GM18499 (cell line): ENCODE results near the gene MGAT5B.
"Not testable (repeated sequence)": the region's sequence is repeated elsewhere in the genome, so short reads cannot be mapped to it uniquely, and the experiment has no call there.

Source experiments
- ATAC-seq: cut with Tn5 transposase; IDR thresholded peaks from one replicate; pipeline ENCODE4 v1.9.1; 2021; ENCODE audit warnings: moderate number of reproducible peaks; ENCODE audit not compliant: insufficient read depth, unreplicated experiment

Gene MGAT5B

GRCh38 chr17:76967762-76968161 lies 99.6 kb downstream of the MGAT5B start:
- ATAC-seq, result no peak

- ATAC-seq, result no peak
Observed at GRCh38 chr17:76968707-76969597, 100.7 kb downstream of the MGAT5B start.

DNA sequence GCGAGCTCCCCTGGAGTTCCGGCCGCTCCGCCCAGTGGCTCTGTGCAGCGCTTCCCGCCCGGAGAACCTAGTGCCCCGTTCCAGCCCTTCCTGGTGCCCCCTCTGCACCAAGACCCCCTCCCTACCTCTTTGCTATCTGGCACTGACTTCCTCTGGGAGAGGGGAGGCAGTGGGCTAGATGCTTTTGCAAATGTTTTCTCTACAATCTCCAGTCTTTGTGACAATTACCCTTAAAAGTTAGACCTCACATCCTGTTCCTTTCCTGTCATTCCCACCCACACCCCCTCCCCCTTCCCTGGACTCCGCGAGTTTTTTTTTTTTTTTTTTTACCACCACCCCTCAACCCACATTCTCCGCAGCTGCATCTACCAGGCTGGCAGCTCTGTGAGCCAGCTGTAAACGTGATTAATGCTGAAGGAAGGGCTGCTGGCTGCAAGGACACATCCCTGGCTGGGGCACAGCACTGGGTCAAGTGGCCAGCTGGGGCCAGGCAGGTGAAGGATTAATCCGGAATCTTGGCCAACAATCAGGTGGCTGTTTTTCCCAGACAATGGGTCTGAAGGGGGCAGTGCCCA lies 101.5 kb downstream of the MGAT5B start:
- ATAC-seq, result no peak

DNA sequence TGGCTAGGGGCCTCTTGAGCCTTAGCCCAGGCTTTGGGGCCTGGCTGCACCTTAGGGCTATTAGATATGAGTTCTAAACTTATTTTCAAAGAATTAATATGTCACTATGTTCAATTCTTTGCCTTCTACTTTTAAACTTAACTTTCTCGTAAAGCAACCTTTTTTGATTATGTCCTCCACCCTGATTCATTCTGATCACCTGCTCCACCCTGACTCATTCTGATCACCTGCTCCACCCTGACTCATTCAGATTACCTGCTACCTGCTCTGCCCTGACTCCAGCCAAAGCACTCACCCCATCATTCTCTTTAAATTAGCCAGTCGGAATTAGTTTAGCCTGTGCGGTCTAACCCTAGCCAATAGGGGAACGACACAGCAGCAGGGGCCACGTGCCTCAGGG lies 102.0 kb downstream of the MGAT5B start:
- not testable (repeated sequence) for ATAC-seq

GRCh38 chr17:76972046-76972641 lies 103.9 kb downstream of the MGAT5B start:
- ATAC-seq, result no peak

DNA sequence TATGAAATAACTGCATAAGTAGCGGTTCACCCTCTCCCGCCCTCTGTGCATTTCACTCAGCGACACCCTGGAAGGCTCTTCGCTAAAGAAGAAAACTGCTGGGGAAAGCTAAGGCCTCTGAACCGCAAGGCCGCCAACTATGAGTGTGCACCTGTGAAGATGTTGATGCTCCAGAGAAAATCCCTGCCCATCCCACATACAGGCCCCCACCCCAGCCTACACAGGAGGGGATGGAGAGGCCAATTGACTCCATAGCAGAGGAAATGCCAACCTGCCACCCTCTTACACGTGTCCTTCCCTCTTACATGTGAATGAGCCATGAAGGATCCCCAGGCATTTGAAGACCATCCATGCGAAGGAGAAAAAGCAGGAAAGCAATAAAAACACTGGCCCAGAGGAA lies 104.8 kb downstream of the MGAT5B start:
- no peak for ATAC-seq

- no peak for ATAC-seq
Observed at GRCh38 chr17:76974721-76975120, 106.5 kb downstream of the MGAT5B start.

DNA sequence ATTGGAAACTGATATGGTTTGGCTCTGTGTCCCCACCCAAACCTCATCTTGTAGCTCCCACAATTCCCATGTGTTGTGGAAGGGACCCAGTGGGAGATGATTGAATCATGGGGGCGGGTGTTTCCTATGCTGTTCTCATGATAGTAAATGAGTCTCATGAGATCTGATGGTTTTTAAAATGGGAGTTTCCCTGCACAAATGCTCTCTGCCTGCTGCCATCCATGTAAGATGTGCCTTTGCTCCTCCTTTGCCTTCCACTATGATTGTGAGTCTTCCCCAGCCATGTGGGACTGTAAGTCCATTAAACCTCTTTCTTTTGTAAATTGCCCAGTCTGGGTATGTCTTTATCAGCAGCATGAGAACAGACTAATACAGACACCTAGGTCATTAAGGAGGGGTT lies 109.8 kb downstream of the MGAT5B start:
- not testable (repeated sequence) for ATAC-seq

GRCh38 chr17:76981545-76982295 lies 113.5 kb downstream of the MGAT5B start:
- ATAC-seq, result no peak

- no peak for ATAC-seq
Observed at GRCh38 chr17:76982408-76983074, 114.3 kb downstream of the MGAT5B start.

GRCh38 chr17:76983075-76983775 lies 115.0 kb downstream of the MGAT5B start:
- no peak for ATAC-seq

DNA sequence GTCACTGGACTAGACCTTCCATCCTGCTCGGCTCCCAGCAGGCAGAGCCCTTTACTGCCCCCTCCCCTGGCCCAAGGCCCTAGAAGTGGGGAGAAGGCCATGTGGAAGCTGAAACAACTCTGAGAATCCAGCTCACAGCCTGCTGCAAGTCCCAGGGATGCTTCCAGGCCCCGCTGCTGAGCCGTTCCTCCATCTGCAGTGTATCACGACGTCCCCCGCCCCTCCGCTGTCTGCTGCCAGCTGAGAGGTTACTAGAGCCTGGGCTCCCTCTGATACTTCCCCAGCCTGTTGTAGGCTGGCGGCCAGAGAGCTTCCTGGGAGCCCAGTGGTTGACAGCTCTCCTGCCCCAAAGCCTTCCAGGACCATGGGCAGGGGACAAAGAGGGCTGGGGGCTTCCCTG lies 118.2 kb downstream of the MGAT5B start:
- no peak for ATAC-seq

DNA sequence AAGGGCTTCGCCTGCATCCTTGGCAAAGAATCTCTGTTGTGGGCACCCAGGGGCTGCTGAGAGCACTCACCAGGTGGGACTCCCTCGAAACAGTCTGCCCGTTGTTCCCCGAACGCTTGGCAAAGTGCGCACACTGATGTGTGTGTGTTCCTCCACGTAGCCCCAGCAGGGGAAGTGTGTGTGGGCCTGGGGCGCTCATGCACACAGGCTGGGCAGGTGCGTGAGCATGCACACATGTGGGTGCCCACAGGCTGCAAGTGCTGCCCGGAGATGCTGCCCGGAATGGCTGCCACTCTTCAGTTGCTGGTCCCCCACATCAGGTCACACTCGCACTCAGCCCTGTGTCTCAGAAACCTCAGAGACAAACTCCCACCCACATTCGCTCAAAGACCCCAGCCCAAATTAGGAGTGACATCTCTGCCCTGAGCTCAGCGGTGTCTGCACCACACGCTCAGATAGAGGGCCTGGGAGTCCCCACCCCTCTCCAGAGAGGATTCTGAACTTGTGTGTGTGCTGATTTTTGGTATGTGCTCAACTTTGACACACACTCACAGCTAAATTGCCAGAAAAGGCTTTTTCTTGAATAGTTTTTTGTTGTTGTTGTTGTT lies 119.4 kb downstream of the MGAT5B start:
- ATAC-seq, result no peak

- no peak for ATAC-seq
Observed at GRCh38 chr17:76988796-76989195, 120.6 kb downstream of the MGAT5B start.

- ATAC-seq, result no peak
Observed at GRCh38 chr17:76989519-76989918, 121.3 kb downstream of the MGAT5B start.

- ATAC-seq, result no peak
Observed at GRCh38 chr17:76992891-76993290, 124.7 kb downstream of the MGAT5B start.

- no peak for ATAC-seq
Observed at GRCh38 chr17:76993651-76994050, 125.4 kb downstream of the MGAT5B start.

DNA sequence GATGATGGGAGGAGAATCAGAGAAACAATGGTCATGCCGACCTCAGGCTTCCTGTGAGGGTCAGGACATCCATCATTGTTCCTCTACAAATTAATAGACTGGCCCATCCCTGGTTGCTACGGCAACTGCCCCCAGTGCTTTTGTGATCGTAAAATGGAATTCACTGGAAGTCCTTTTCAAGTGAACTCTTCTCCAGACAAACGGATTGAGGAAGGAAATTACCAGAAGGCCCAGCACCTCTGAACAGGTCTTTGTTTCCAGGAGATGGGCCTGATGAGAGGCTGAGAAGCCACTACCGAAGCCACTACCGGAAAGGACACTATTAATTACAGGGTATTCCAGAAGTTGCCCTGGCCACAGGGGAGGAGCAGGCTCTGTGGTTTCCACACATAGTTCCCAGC lies 126.0 kb downstream of the MGAT5B start:
- ATAC-seq, result no peak

DNA sequence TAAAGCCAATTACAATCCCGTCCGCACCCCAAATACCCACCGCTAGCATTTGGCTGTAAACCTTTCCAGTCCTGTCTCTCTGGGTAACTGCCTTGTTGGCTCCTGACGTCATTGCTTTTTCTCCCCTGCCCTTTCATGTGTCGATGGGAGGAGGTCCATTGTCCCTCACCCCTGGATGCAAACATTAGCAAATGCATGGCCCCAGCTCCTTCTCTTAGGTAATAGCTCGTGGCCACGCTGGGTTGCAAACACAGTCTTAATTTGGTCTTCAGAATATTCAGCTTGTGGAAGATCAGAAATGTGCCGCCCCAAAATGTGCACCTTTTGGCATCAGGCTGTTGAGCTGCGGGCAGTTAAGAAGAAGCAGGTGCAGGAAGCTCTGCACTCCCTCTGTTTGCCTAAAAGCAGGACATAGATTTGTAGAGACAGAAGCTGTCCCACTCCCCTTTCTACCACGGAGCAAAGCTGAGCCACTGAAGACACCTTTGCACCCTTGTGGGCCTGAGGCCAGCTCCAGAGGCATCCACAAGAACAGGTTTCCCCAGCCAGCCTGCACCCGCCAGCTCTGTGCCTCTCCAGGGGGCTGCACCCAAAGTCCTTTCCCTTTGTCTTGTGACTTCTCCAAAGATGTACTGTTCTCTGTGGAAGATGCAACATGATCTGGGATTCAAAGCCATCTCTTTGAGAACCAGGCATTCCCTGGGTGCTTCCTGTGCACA lies 127.3 kb downstream of the MGAT5B start:
- ATAC-seq, result no peak
